A549 (cell line): ENCODE data around the gene AMY2B.
"Not testable (repeated sequence)": the region's sequence is repeated elsewhere in the genome, so short reads cannot be mapped to it uniquely, and the experiment has no call there.

ENCODE experiments used
- EP300 ChIP-seq, 2 experiments: fragments of >200 bp; sonication (Bioruptor Twin); formaldehyde crosslinking; IDR thresholded peaks; 2 replicates in 1 of 2; 3 replicates in 1 of 2; pipeline ENCODE4 v1.6.1; 2016 to 2017
- MYC ChIP-seq: IDR thresholded peaks from 2 replicates; pipeline ENCODE4 v1.6.1; 2012; ENCODE audit warnings: mild to moderate bottlenecking, inconsistent platforms, low read length, improper control_type of control experiment, borderline replicate concordance
- PBX3 ChIP-seq: IDR thresholded peaks from 2 replicates; pipeline ENCODE4 v1.6.1; 2012
- RFX5 ChIP-seq: fragments of 450-650 bp; IDR thresholded peaks from 2 replicates; pipeline ENCODE4 v1.7.1; 2014; ENCODE audit warnings: antibody characterized with exemption, mild to moderate bottlenecking, moderate library complexity
- SMC3 ChIP-seq: fragments of >200 bp; sonication (Bioruptor Twin); formaldehyde crosslinking; IDR thresholded peaks from 3 replicates; pipeline ENCODE4 v1.6.1; 2018; ENCODE audit warnings: inconsistent platforms
- TP53 ChIP-seq: fragments of 250-450 bp; sonication (Bioruptor Pico); IDR thresholded peaks from 2 replicates; pipeline ENCODE4 v1.5.0; 2021; ENCODE audit warnings: mild to moderate bottlenecking, moderate library complexity
- ZFP36 ChIP-seq: fragments of 450-650 bp; IDR thresholded peaks from 2 replicates; pipeline ENCODE4 v1.6.1; 2014; ENCODE audit warnings: borderline replicate concordance; ENCODE audit not compliant: partially characterized antibody
- TF ChIP-seq, protein P1 (sequence below): fragments of >200 bp; sonication (Bioruptor Twin); formaldehyde crosslinking; IDR thresholded peaks from 3 replicates; pipeline ENCODE4 v1.5.1; 2016
- TF ChIP-seq, protein P2 (sequence below): fragments of 200-600 bp; sonication (generic); IDR thresholded peaks from 2 replicates; pipeline ENCODE4 v1.6.1; 2016; ENCODE audit warnings: antibody characterized with exemption, mild to moderate bottlenecking, moderate library complexity
- TF ChIP-seq, protein P3 (sequence below): IDR thresholded peaks from 2 replicates; pipeline ENCODE4 v1.6.1; 2012

DNA sequence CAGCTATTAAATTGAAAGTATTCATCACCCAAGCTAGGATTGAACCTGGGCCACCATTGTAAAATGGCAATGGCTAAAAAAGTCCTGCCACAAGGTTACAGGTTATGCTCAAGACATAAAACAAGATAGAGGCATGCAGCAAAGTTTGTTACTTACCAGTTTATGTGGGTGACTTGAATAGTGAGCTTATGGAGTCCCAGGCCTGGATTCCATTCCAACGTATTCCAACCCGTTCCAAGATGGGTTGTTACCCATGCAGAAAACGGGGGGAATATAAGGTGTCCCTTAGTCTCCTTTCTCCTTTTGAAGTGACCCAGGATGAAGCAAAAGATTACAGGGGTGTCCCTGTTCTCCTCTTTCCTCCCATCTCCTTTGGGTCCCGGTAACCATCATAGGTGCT is 56.0 kb downstream of the AMY2B start:
- TF ChIP-seq, protein P1, sequence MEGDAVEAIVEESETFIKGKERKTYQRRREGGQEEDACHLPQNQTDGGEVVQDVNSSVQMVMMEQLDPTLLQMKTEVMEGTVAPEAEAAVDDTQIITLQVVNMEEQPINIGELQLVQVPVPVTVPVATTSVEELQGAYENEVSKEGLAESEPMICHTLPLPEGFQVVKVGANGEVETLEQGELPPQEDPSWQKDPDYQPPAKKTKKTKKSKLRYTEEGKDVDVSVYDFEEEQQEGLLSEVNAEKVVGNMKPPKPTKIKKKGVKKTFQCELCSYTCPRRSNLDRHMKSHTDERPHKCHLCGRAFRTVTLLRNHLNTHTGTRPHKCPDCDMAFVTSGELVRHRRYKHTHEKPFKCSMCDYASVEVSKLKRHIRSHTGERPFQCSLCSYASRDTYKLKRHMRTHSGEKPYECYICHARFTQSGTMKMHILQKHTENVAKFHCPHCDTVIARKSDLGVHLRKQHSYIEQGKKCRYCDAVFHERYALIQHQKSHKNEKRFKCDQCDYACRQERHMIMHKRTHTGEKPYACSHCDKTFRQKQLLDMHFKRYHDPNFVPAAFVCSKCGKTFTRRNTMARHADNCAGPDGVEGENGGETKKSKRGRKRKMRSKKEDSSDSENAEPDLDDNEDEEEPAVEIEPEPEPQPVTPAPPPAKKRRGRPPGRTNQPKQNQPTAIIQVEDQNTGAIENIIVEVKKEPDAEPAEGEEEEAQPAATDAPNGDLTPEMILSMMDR, result not testable (repeated sequence)
- not testable (repeated sequence) for TF ChIP-seq TP53; SMC3; EP300 (IDR thresholded peaks at IDR 0.05); PBX3; MYC; ZFP36; RFX5
- TF ChIP-seq, protein P2, sequence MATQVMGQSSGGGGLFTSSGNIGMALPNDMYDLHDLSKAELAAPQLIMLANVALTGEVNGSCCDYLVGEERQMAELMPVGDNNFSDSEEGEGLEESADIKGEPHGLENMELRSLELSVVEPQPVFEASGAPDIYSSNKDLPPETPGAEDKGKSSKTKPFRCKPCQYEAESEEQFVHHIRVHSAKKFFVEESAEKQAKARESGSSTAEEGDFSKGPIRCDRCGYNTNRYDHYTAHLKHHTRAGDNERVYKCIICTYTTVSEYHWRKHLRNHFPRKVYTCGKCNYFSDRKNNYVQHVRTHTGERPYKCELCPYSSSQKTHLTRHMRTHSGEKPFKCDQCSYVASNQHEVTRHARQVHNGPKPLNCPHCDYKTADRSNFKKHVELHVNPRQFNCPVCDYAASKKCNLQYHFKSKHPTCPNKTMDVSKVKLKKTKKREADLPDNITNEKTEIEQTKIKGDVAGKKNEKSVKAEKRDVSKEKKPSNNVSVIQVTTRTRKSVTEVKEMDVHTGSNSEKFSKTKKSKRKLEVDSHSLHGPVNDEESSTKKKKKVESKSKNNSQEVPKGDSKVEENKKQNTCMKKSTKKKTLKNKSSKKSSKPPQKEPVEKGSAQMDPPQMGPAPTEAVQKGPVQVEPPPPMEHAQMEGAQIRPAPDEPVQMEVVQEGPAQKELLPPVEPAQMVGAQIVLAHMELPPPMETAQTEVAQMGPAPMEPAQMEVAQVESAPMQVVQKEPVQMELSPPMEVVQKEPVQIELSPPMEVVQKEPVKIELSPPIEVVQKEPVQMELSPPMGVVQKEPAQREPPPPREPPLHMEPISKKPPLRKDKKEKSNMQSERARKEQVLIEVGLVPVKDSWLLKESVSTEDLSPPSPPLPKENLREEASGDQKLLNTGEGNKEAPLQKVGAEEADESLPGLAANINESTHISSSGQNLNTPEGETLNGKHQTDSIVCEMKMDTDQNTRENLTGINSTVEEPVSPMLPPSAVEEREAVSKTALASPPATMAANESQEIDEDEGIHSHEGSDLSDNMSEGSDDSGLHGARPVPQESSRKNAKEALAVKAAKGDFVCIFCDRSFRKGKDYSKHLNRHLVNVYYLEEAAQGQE, result not testable (repeated sequence)
- TF ChIP-seq, protein P3, sequence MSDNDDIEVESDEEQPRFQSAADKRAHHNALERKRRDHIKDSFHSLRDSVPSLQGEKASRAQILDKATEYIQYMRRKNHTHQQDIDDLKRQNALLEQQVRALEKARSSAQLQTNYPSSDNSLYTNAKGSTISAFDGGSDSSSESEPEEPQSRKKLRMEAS, result not testable (repeated sequence)
